Choroid plexus epithelial cell (primary cell): ENCODE results near the gene PON3.
A peak's percentile ranks its signal among the peaks of the same experiment; 100 is the strongest.

ENCODE experiments used
- DNase-seq: peaks from one replicate; pipeline ENCODE4 v3.0.0-alpha.2; 2010; ENCODE audit warnings: low read depth
- H3K4me3 ChIP-seq: 2 replicates; pipeline ENCODE4 v1.5.1; 2011; ENCODE audit warnings: low read depth, mild to moderate bottlenecking, control low read depth, low read length, moderate library complexity
- TF ChIP-seq, protein P1 (sequence below): conservative IDR thresholded peaks from 2 replicates; pipeline ENCODE4 v1.5.1; 2011; ENCODE audit warnings: low read depth, mild to moderate bottlenecking, control low read depth, inconsistent platforms, low read length, moderate library complexity

PON3 gene

DNA sequence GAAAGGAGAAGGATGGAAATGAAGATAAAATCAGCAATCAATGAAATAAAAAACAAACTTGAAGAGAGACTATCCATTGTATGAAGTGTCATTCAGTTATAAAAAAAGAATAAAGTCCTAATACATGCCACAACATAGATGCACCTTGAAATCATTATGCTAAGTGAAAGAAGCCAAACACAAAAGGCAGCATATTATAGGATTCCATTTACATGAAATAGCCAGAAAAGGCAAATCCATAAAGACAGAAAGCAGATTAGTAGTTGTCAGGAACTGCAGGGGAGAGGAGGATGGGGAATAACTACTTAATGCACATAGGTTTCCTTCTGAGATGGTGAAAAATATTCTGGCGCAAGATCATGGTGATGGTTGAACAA lies 65.2 kb downstream of the PON3 start:
- no peak for DNase-seq
- TF ChIP-seq, protein P1, sequence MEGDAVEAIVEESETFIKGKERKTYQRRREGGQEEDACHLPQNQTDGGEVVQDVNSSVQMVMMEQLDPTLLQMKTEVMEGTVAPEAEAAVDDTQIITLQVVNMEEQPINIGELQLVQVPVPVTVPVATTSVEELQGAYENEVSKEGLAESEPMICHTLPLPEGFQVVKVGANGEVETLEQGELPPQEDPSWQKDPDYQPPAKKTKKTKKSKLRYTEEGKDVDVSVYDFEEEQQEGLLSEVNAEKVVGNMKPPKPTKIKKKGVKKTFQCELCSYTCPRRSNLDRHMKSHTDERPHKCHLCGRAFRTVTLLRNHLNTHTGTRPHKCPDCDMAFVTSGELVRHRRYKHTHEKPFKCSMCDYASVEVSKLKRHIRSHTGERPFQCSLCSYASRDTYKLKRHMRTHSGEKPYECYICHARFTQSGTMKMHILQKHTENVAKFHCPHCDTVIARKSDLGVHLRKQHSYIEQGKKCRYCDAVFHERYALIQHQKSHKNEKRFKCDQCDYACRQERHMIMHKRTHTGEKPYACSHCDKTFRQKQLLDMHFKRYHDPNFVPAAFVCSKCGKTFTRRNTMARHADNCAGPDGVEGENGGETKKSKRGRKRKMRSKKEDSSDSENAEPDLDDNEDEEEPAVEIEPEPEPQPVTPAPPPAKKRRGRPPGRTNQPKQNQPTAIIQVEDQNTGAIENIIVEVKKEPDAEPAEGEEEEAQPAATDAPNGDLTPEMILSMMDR, result no peak
- no peak overlapping the region for H3K4me3 ChIP-seq

DNA sequence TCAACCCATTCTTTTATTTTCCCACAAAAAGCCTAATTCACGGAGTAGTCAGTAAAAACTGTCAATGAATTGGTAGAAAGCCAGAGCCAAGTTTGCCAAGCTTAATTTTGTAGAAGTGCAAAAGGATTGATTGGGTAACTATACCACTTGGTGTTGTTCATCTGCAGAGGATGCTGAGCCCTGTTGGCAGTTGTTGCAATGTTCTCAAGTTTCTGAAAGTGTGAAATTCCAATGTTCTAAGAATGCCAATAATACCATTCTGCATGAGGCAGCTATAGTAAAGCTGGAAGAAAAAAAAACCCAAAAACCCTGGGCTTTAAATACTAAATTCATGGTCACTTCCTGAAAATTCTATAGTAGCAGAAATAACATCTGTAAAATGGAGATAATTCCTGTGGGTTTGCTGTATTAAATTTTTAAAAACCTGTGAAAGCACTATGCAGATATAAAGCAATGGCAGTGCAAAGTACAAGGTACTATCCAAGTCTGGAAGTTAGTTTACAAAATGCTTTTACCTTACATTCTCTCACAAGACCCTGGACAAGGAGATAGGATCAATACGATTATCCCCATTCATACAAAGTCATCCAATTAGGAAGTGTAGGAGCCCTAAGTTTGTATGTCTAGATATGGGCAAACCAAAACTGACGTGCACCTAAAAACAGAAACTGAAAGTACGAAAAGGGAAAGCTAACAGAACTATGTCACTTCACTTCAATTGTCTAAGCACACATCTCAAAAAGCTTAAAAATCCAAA lies 65.8 kb downstream of the PON3 start:
- DNase-seq, result peak; percentile 64
- TF ChIP-seq, protein P1, result no peak
- H3K4me3 ChIP-seq, result peak overlapping the region; percentile 23

DNA sequence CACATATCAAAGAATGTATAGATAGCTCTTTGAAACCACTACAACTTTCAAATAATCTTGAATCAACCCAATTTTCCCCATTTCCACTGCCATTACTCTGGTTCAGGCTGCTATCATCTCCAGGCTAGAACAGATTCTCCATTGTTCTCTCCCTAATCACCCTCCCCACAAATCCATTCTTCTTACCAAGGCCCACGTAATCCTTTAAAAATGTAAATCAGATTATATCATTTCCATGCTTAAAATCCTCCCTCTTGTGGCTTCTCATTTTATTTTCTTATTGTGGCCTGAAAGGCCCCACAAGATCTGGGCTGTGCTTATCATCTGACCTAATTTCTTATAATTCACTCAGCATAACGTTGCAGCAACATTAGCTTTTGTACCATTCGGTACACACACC lies 68.8 kb downstream of the PON3 start:
- TF ChIP-seq, protein P1, result no peak
- DNase-seq, result no peak
- no peak overlapping the region for H3K4me3 ChIP-seq

DNA sequence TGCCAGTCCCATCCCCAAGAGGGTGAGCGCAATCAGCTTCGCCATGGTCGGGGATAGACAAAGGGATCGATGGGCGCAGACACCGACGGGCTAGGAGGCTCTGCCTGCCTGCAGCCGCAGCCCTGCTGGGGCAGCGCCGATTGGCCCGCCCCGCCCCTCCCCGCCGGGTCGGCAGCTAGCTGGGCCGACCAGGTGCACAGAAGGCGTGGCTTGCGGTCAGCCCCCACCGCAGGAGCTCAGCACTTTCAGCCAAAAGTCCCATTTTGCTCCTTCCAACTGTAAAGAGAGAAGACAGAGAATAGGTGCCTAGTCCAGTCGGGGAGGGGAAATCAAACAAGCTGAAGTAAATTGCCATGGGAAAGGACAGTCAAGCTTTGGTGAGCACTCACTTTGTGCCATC lies 71.7 kb downstream of the PON3 start, which contains the start of gene PON1:
Gene PON1 (minus strand): TSS at position 102 of the 400 bp plus-strand sequence. CDS start 57 bp downstream, at position 45.
- DNase-seq, result no peak
- no peak within 1 kb of the TSS for H3K4me3 ChIP-seq
- TF ChIP-seq, protein P1, result no peak

DNA sequence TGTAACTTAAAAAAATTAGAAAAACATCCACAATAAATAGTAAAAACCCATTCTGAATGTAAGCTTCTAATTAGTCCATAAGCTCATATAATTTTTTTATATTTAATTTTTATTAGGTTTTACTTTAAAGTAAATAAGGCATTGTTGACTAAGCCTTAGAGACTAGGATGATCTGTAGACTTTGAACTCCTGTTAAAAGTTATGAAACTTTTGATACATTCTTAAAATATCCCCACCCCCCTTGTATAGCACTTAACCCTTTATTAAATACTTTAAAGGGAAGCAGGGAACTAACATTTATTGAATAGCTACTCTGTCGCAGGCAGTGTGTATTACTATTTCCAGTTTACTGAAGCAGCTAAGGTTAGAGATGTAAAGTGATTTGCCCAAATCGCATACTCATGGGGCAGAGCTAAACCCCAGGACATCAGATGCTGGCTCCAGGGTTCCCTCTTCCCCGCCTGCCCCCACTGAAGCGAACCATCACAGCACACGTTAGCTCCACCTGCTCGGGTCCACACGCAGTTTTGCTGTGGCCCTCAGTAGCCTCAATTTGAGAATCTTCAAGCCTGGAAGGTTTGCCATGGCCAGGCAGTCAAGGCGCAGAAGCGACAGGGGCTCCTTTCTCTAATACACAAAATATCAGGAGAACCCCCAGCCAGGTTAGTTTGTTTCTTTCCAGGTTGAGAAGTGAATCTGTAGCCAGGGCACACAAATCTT lies 72.6 kb downstream of the PON3 start:
- TF ChIP-seq, protein P1, result no peak
- DNase-seq, result no peak
- no peak overlapping the region for H3K4me3 ChIP-seq

DNA sequence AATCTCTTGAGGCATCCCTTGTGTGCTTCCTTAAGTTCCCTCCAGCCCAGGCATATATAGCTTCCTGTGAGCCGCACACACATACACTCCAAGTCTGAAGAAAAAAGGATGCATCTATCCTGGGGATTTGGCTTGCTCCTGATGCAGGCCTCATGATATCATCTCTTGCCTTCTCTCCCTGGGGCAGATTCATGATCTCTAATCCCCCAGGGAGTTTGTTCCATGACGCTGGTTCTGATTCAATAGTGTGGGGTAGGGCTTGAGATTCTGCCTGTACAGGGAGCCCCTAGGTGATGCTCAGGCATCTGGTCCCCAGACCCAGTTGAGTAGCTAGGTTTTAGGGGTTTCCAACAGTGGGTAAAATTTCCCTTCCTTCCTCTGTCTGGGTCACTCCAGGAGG lies 73.3 kb downstream of the PON3 start:
- TF ChIP-seq, protein P1, result no peak
- no peak overlapping the region for H3K4me3 ChIP-seq
- DNase-seq, result peak; percentile 2
